HG03196 (cell line): Measurements from ENCODE around the gene HINFP.
"Not testable (repeated sequence)": the region's sequence is repeated elsewhere in the genome, so short reads cannot be mapped to it uniquely, and the experiment has no call there.

ENCODE experiments used
- ATAC-seq: cut with Tn5 transposase; IDR thresholded peaks from one replicate; pipeline ENCODE4 v1.9.1; 2021; ENCODE audit not compliant: unreplicated experiment

HINFP gene

DNA sequence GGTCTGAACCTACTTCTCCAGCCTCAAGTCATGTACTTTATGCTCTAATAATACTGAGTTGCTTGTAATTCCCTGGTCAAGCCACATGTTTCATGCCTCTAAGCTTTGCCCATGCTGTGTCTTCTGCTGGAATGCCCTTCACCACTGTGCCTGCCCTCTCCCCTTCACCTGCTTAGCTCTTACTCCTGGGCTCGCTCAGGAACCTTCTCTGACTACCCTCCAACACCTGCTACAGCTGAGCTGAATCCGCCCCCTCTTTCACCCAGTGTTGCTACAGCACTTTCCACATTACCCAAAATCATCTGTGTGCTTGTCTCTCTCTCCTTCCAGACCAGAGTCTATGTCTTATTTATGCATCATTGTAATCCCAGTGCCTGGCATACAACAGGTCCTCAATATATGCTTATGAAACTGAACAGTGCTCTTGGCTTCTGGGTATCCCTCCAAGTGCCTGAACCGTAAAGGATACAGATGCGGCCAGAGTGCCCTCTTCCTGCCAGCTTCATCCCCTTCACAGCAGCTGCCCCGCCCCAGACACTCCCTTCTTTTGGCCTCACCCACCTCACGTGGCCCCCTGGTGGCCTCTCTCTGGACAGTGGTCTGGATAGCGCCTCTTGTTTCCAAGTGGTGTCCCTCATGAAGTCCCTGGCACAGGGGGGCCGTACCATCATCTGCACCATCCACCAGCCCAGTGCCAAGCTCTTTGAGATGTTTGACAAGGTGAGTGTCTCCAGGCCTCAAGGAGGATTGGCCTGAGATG, 34.5 kb downstream of the HINFP start:
- ATAC-seq = no peak

- no peak for ATAC-seq
Observed at GRCh38 chr11:119156496-119156895, 35.1 kb downstream of the HINFP start.

- no peak for ATAC-seq
Observed at GRCh38 chr11:119157063-119157462, 35.7 kb downstream of the HINFP start.

- no peak for ATAC-seq
Observed at GRCh38 chr11:119158467-119158866, 37.1 kb downstream of the HINFP start.

DNA sequence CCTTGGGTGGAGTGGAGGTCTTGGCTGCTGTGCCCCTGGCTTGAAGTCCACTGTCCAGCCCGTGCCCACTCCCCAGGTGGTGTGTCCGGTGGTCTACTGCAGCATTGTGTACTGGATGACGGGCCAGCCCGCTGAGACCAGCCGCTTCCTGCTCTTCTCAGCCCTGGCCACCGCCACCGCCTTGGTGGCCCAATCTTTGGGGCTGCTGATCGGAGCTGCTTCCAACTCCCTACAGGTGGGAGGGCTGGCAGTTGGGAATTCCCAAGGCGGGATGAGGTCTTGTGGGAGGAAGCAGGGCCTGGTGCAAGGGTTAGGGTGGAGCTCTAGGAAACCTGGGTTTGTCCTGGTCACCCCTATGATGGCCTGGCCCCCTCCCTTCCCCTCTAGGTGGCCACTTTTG, 38.8 kb downstream of the HINFP start:
- no peak for ATAC-seq

DNA sequence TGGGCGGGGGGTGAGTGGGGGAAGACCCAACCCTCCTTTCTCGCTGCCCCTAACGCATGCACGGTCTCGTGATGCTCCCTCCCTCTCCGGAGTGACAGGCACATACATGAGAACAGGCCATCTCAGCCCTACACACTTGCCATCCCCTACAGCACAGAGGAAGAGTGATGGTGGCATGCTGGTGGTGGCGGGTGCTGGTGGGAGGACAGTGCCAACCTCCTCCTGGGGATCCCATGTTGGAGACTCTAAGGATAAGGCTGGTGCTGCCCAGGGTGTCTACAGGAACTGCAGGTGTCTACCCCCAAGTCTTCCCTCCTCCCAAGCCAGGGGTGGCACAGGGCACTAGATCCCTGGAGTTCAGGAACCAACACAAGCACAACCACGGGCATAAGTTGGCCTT, 40.5 kb downstream of the HINFP start:
- ATAC-seq = no peak

DNA sequence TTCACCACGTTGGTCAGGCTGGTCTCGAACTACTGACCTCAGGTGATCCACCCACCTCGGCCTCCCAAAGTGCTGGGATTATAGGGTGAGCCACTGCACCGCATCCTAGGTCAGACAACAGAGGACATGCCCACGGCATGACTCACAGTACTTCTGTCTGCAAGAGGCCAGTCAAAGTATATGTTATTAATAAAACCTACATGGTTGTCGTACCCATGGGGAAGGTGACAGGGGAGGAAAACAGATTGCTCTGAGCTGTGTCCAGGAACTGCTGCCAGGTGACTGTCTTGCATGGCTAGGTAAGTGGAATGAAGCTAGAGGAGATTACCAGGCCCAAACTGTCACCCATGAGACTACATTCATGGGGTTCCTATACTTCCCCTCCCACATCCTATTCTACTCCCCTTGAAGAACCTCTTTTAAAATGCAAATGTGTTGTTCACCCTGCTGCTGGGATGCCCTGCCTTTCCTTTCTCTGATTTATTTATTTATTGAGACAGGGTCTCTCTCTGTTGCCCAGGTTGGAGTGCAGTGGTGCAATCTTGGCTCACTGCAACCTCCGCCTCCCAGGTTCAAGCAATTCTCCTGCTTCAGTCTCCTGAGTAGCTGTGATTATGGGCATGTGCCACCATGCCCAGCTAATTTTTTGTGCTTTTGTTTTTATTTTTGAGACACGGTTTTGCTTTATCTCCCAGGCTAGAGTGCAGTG, 45.1 kb downstream of the HINFP start:
- ATAC-seq = no peak

GRCh38 chr11:119167077-119167458, 45.7 kb downstream of the HINFP start:
- not testable (repeated sequence) for ATAC-seq

DNA sequence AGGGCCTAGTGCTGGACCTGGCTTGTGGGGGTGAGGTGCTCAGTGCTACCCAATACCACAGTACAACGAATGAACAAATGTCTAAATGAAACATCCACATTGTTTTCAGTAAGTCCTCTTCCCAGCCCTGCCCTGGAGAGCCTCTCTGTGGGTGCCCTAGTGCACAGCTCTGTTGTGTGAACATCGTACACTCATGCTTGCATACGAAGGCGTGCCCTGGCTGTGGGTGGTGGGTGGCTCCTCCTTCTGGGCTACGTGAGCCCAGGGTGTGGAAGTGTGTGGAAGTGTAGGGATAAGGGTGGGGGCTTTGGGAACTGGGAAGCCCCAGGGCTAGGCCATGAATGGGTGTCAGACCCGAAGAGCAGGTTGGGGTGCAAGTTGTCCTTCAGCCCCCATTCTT, 46.6 kb downstream of the HINFP start:
- ATAC-seq = no peak

DNA sequence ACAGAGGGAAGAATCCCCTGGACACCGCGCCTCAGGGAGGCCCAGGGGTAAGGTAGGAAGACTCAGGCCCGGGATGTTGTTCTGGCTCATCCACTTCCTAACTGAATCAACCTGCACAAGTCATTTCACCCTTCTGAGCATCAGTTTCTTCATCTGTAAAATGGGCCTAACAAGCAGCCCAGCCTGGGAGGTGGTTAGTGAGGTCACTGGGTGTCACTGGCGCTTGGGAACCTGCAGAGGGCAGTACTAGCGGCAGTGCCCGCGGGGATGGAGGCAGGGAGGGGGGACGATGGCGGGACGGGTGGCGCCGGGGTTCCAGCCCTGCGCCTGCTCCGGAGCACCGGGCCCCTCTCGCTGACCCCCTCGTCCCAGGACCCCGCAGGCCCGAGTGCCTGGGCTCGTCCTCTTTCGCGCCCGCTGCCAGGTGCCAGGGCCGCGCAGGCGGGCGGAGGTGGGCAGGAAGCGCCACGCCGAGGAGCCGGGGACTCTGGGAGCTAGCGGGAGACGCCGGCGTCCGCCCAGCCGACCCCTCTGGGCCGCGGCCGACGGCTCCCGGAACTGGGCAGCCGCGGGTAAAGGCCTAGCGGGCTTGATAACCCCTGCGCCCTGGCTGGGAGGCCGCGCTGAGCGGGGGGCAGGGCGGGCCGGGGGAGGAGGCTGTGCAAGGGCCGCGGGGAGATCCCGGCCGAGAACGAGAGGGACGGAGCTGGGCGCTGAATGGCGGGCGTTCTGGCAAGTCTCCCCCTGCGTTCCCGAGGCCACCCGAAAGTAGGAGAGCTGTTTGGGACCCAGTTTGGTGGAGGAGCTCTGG, 47.3 kb downstream of the HINFP start, which contains the start of gene NLRX1:
NLRX1 (plus strand) TSS at position 255 of the 811 bp plus-strand sequence. CDS start 2,679 bp downstream, outside the sequence.
- ATAC-seq = peak; percentile 82

- ATAC-seq = peak; percentile 16
Observed at GRCh38 chr11:119169282-119169719, 47.9 kb downstream of the HINFP start.

DNA sequence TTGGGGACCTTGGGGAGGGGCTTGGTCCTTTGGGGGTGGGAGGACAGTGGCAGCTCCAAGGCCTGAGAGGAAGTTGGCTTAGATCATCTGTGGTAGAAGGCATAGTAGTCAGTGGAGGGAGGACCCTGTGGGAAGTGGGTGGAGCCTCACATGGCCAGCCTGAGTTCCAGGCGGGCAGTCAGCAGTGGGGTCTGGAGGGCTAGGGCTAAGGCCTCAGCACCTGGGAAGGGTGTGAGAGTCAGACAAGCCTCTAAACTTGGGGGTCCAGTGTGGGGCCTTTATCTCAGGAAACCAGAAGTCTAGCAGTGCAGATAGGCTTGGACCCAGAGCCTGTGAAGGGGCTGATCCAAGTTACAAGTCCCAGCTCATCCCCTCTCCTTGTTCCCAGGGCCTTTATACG, 51.1 kb downstream of the HINFP start:
- no peak for ATAC-seq

DNA sequence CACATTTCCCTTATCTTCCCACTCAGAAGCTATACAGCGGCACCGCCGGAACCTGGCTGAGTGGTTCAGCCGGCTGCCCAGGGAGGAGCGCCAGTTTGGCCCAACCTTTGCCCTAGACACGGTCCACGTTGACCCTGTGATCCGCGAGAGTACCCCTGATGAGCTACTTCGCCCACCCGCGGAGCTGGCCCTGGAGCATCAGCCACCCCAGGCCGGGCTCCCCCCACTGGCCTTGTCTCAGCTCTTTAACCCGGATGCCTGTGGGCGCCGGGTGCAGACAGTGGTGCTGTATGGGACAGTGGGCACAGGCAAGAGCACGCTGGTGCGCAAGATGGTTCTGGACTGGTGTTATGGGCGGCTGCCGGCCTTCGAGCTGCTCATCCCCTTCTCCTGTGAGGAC, 52.1 kb downstream of the HINFP start:
- ATAC-seq = no peak

- no peak for ATAC-seq
Observed at GRCh38 chr11:119175493-119176077, 54.2 kb downstream of the HINFP start.

- ATAC-seq = no peak
Observed at GRCh38 chr11:119178166-119178680, 56.8 kb downstream of the HINFP start.

- ATAC-seq = no peak
Observed at GRCh38 chr11:119179342-119179741, 58.0 kb downstream of the HINFP start.

GRCh38 chr11:119179983-119180382, 58.6 kb downstream of the HINFP start:
- no peak for ATAC-seq

- no peak for ATAC-seq
Observed at GRCh38 chr11:119180729-119181676, 59.6 kb downstream of the HINFP start.

GRCh38 chr11:119181677-119182412, 60.5 kb downstream of the HINFP start:
- ATAC-seq = no peak
